Measurements from ENCODE around the gene RFNG. TPM values are rescaled to one million over a fixed set of nuclear protein-coding genes. Genes with fewer than 3 reads are reported as not detected.

RFNG gene
- total and polyA plus RNA-seq, 4 donors: 28.2 to 73.0 (median 31.2) TPM

DNA sequence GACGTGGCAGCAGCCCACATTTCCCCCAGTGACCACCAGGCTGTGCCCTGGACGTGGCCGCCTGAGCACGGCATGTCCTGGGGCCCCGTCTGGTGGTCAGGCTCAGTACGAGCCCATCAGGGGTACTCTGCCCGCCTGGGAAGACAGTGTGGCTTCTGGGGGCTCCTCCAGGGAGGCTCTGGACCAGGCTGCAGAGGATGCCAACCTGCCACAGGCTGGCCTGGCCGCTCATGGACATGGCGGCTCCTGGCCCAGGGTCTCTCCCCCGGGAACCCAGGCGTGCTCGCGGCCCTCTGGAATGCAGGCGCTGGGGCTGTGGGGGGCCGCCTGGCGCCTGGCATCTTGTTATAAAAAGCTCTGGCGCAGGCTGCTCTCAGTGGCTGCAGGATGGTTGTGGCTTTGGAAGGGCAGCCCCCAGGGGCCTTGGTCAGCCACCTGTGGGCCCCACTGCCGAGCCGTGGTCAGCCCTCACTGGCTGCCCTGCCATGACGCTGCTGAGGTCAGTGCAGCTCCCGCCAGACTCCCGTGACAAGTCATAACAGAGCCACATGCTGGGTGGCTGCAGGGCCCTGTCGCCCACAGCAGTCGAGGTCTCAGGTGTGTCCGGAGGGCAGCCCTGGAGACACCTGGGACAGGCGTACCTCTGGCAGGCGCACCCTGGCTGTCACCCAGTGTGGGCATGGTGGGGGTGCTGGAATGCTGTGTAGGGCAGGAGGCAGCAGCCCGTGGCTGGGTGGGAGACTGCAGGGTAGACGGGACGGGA lies 43.9 kb downstream of the RFNG start:
- intact Hi-C loops (cut with DNase I): no loop called here
- Histone ChIP-seq H3K9me3 (ENCODE audit: control insufficient read depth, low read length) (no peaks in the 10 kb centered on the region), H3K4me3 (ENCODE audit: low read length in 2 of 2) (no peak overlapping the region), H3K36me3 (ENCODE audit: control insufficient read depth in 1 of 2, insufficient read depth in 2 of 2, low read length in 1 of 2) (no peaks in the 10 kb centered on the region), H3K27ac (ENCODE audit: low read depth in 1 of 2, low read length in 2 of 2) (no peak overlapping the region), H3K4me1 (ENCODE audit: control insufficient read depth in 1 of 2, insufficient read depth in 2 of 2, low read length in 2 of 2) (no peaks in the 10 kb centered on the region), H3K27me3 (ENCODE audit: control insufficient read depth in 1 of 2, insufficient read depth in 2 of 2, low read length in 1 of 2) (no peaks in the 10 kb centered on the region)
- no peak for DNase-seq
- no peak for ATAC-seq (ENCODE audit: low FRiP score)
- WGBS, 2 donors: 64% methylated on average over 30 of the region's 30 CpGs

DNA sequence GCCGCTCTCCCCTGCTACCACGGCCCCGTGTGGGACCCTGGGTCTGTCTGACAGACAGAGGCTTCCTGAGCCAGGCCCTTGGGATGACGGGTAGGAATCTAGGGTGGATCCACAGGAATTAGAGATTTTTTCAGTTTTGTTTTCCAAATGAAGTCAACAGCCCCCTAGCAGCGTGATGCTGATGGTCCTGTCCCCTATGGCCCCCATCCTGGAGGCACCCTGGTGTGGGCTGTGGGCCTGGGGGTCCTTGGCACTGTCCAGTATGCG lies 44.5 kb downstream of the RFNG start:
- intact Hi-C loops (cut with DNase I): no loop called here
- DNase-seq (no peak), ATAC-seq (ENCODE audit: low FRiP score) (no peak)
- 76 to 83% methylated on average over 6 of the region's 6 CpGs for WGBS, 2 donors
- Histone ChIP-seq H3K36me3 (ENCODE audit: control insufficient read depth in 1 of 2, insufficient read depth in 2 of 2, low read length in 1 of 2) (no peaks in the 10 kb centered on the region), H3K4me1 (ENCODE audit: control insufficient read depth in 1 of 2, insufficient read depth in 2 of 2, low read length in 2 of 2) (no peaks in the 10 kb centered on the region), H3K27me3 (ENCODE audit: control insufficient read depth in 1 of 2, insufficient read depth in 2 of 2, low read length in 1 of 2) (no peaks in the 10 kb centered on the region), H3K9me3 (ENCODE audit: control insufficient read depth, low read length) (no peaks in the 10 kb centered on the region), H3K4me3 (ENCODE audit: low read length in 2 of 2) (no peak overlapping the region), H3K27ac (ENCODE audit: low read depth in 1 of 2, low read length in 2 of 2) (no peak overlapping the region)

GRCh38 chr17:82006468-82007227 lies 45.0 kb downstream of the RFNG start:
- H3K9me3 ChIP-seq (ENCODE audit: control insufficient read depth, low read length): no peaks in the 10 kb centered on the region
- WGBS, 2 donors: 27 to 36% methylated on average over 24 of the region's 24 CpGs
- H3K4me1 ChIP-seq (ENCODE audit: control insufficient read depth in 1 of 2, insufficient read depth in 2 of 2, low read length in 2 of 2): no peaks in the 10 kb centered on the region
- DNase-seq (peak; percentile 79 to 90), ATAC-seq (ENCODE audit: low FRiP score) (peak; percentile 36)
- H3K27me3 ChIP-seq (ENCODE audit: control insufficient read depth in 1 of 2, insufficient read depth in 2 of 2, low read length in 1 of 2): no peaks in the 10 kb centered on the region
- intact Hi-C loops (cut with DNase I): no loop called here
- no peaks in the 10 kb centered on the region for H3K36me3 ChIP-seq (ENCODE audit: control insufficient read depth in 1 of 2, insufficient read depth in 2 of 2, low read length in 1 of 2)
- H3K4me3 ChIP-seq (ENCODE audit: low read length in 2 of 2): no peak overlapping the region
- H3K27ac ChIP-seq (ENCODE audit: low read depth in 1 of 2, low read length in 2 of 2): peak overlapping the region in 1 of 2 donors; percentile 2

GRCh38 chr17:82005701-82006348 lies 45.8 kb downstream of the RFNG start:
- Histone ChIP-seq H3K27me3 (ENCODE audit: control insufficient read depth in 1 of 2, insufficient read depth in 2 of 2, low read length in 1 of 2) (no peaks in the 10 kb centered on the region), H3K36me3 (ENCODE audit: control insufficient read depth in 1 of 2, insufficient read depth in 2 of 2, low read length in 1 of 2) (no peaks in the 10 kb centered on the region), H3K9me3 (ENCODE audit: control insufficient read depth, low read length) (no peaks in the 10 kb centered on the region), H3K4me3 (ENCODE audit: low read length in 2 of 2) (no peak overlapping the region), H3K4me1 (ENCODE audit: control insufficient read depth in 1 of 2, insufficient read depth in 2 of 2, low read length in 2 of 2) (no peaks in the 10 kb centered on the region), H3K27ac (ENCODE audit: low read depth in 1 of 2, low read length in 2 of 2) (no peak overlapping the region)
- intact Hi-C loops (cut with DNase I): no loop called here
- DNase-seq (no peak), ATAC-seq (ENCODE audit: low FRiP score) (no peak)
- 72 to 77% methylated on average over 30 of the region's 30 CpGs for WGBS, 2 donors

- DNase-seq (no peak), ATAC-seq (ENCODE audit: low FRiP score) (no peak)
- intact Hi-C loops (cut with DNase I): no loop called here
- H3K36me3 ChIP-seq (ENCODE audit: control insufficient read depth in 1 of 2, insufficient read depth in 2 of 2, low read length in 1 of 2): no peaks in the 10 kb centered on the region
- H3K4me1 ChIP-seq (ENCODE audit: control insufficient read depth in 1 of 2, insufficient read depth in 2 of 2, low read length in 2 of 2): no peaks in the 10 kb centered on the region
- H3K27ac ChIP-seq (ENCODE audit: low read depth in 1 of 2, low read length in 2 of 2): peak overlapping the region; percentile 51 to 69
- no peaks in the 10 kb centered on the region for H3K27me3 ChIP-seq (ENCODE audit: control insufficient read depth in 1 of 2, insufficient read depth in 2 of 2, low read length in 1 of 2)
- no peaks in the 10 kb centered on the region for H3K9me3 ChIP-seq (ENCODE audit: control insufficient read depth, low read length)
- WGBS, 2 donors: 93% methylated on average over 41 of the region's 41 CpGs
- H3K4me3 ChIP-seq (ENCODE audit: low read length in 2 of 2): no peak overlapping the region
These were observed 46.8 kb downstream of the RFNG start for GRCh38 chr17:82004517-82005455.

DNA sequence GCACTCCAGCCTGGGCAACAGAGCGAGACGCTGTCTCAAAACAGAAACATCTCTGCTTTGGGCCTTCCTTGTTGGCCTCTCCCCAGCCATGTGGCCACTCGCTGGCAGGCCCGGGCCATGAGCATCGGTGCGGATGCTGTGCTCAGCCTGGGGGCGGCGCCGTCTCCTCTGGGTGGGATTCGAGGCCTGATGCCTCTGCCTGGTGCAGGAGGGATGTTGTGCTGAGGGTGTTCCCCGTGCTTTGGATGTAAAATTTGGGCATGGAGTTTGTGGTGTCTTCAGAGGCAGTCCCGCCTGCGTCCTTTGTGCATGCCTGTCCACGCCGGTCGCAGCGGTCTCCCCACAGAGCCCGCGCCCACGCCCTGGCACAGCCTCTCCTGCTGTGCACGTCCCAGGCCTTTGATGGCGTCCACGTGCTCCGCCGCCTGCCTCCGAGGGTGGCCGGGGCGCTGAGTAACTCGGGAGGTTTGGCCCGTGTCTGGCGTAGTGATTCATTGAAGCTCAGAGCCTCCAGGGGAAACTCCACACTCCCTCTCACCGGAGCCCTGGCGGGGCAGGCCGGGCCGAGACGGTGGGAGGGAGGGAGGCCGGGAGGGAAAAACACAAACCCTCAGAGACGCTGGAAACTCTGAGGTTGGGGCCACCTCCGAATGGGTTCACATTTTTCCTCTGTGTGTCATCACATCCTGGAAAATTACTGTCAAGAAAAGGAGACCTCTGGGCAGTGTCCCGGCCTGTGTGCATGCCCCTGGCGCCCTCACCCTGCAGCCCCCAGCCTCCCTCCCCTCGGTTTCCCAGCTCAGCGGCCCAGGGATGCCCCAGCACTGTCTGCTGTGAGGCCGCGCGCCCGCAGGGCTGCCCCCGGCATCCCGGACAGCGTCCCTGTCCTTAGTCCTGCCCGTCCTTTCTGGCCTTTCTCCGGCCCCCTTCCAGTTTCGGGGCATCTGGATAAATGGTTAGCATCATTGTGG lies 47.9 kb downstream of the RFNG start:
- Histone ChIP-seq H3K4me3 (ENCODE audit: low read length in 2 of 2) (no peak overlapping the region), H3K4me1 (ENCODE audit: control insufficient read depth in 1 of 2, insufficient read depth in 2 of 2, low read length in 2 of 2) (no peaks in the 10 kb centered on the region), H3K27ac (ENCODE audit: low read depth in 1 of 2, low read length in 2 of 2) (peak overlapping the region; percentile 51 to 83), H3K9me3 (ENCODE audit: control insufficient read depth, low read length) (no peaks in the 10 kb centered on the region), H3K27me3 (ENCODE audit: control insufficient read depth in 1 of 2, insufficient read depth in 2 of 2, low read length in 1 of 2) (no peaks in the 10 kb centered on the region), H3K36me3 (ENCODE audit: control insufficient read depth in 1 of 2, insufficient read depth in 2 of 2, low read length in 1 of 2) (no peaks in the 10 kb centered on the region)
- intact Hi-C loops (cut with DNase I): no loop called here
- DNase-seq (peak; percentile 93 to 96), ATAC-seq (ENCODE audit: low FRiP score) (peak; percentile 87)
- WGBS, 2 donors: 11% methylated on average over 51 to 53 of the region's 53 CpGs

DNA sequence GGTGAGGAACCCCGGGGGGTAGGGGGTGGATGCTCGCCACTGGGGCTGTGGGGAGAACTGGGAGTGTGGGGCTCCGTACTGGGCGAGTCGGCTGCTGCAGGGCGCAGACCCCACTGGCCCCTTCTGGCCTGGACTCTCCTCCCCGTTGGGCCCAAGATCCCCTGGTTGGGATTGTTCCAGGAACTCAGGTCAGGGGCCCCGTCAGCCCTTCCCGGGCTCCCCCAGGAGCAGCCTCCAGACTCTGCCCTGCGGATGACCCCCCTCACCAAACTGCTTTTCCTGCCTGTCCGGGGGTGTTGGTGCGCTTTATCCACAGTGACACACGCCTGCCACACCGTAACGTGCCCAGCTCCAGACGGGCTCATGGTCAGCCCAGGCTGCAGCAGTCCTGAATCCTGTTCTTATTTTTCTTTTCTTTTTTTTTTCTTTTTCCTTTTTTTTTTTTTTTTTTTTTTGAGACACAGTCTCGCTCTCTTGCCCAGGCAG lies 50.0 kb downstream of the RFNG start:
- Histone ChIP-seq H3K4me1 (ENCODE audit: control insufficient read depth in 1 of 2, insufficient read depth in 2 of 2, low read length in 2 of 2) (no peaks in the 10 kb centered on the region), H3K4me3 (ENCODE audit: low read length in 2 of 2) (no peak overlapping the region), H3K27me3 (ENCODE audit: control insufficient read depth in 1 of 2, insufficient read depth in 2 of 2, low read length in 1 of 2) (no peaks in the 10 kb centered on the region), H3K9me3 (ENCODE audit: control insufficient read depth, low read length) (no peaks in the 10 kb centered on the region), H3K36me3 (ENCODE audit: control insufficient read depth in 1 of 2, insufficient read depth in 2 of 2, low read length in 1 of 2) (no peaks in the 10 kb centered on the region), H3K27ac (ENCODE audit: low read depth in 1 of 2, low read length in 2 of 2) (no peak overlapping the region)
- WGBS, 2 donors: 73 to 81% methylated on average over 15 to 17 of the region's 17 CpGs
- intact Hi-C loops (cut with DNase I): no loop called here
- ATAC-seq (ENCODE audit: low FRiP score) (no peak), DNase-seq (no peak)
